Mesothelial cell of epicardium (in vitro differentiated cells): ENCODE results near the gene MAPK4. TPM values are rescaled to one million over a fixed set of nuclear protein-coding genes. Genes with fewer than 3 reads are reported as not detected.

ENCODE experiments used
- DNase-seq, 2 experiments: peaks; one replicate each; pipeline ENCODE4 v3.0.0; 2021; ENCODE audit warnings: low spot score in 2 of 2; ENCODE audit not compliant: unreplicated experiment in 2 of 2
- H3K27ac Mint-ChIP-seq: 2 replicates; pipeline ENCODE4 v1.8.0; 2021; ENCODE audit warnings: mixed read lengths
- H3K27me3 Mint-ChIP-seq: 2 replicates; pipeline ENCODE4 v1.8.0; 2021; ENCODE audit warnings: low read depth, mixed read lengths
- H3K36me3 Mint-ChIP-seq: 2 replicates; pipeline ENCODE4 v1.8.0; 2021; ENCODE audit warnings: mixed read lengths
- H3K4me1 Mint-ChIP-seq: 2 replicates; pipeline ENCODE4 v1.8.0; 2021; ENCODE audit warnings: mixed read lengths
- H3K4me3 Mint-ChIP-seq: 2 replicates; pipeline ENCODE4 v1.8.0; 2021; ENCODE audit warnings: mild to moderate bottlenecking, moderate library complexity, mixed read lengths
- H3K9me3 Mint-ChIP-seq: 2 replicates; pipeline ENCODE4 v1.8.0; 2021; ENCODE audit warnings: mixed read lengths
- CTCF ChIP-seq: fragments of 200-600 bp; sonication (generic); IDR thresholded peaks from one replicate; pipeline ENCODE4 v1.5.0; 2021; ENCODE audit warnings: antibody characterized with exemption; ENCODE audit not compliant: unreplicated experiment
- total RNA-seq: library from RNA; stranded (reverse); gene quantifications from 3 replicates; pipeline ENCODE4 v1.2.1, GENCODE V29; 2021

The MAPK4 gene
- total RNA-seq, 1 donor from 2014 or later, result 6.3 TPM

- no peak for DNase-seq
- Mint-ChIP-seq H3K27me3 (no peaks in the 10 kb centered on the region), H3K27ac (no peak overlapping the region), H3K36me3 (no peaks in the 10 kb centered on the region), H3K4me1 (no peaks in the 10 kb centered on the region), H3K9me3 (peaks cover 9% of the 10 kb centered on the region), H3K4me3 (no peak overlapping the region)
- TF ChIP-seq CTCF, result no peak
These were observed 21.6 kb downstream of the MAPK4 start for GRCh38 chr18:50581517-50581916.

GRCh38 chr18:50582500-50582899 lies 22.6 kb downstream of the MAPK4 start:
- TF ChIP-seq CTCF, result no peak
- no peaks in the 10 kb centered on the region for H3K4me1 Mint-ChIP-seq
- no peak for DNase-seq

DNA sequence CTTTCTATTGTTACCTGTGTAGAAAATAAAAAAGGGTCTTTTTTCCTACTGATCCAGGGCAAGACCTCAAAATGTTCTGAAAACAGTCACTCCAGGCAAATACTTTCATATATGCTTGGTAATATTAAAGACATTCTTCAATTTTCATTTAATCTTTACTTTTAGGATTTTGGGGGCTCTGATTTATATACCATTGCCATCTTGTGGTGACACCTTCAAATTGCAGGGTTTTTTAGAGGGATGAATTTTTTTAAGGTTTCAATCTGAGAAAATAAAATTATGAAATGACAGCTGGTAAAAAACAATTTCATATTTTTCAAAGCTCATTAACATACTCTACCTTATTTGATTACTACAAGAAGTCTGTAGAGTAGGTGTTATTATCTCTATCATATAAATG lies 26.8 kb downstream of the MAPK4 start:
- no peak for DNase-seq
- TF ChIP-seq CTCF, result no peak

More at GRCh38 chr18:50582500-50582899, 22.6 kb downstream of the MAPK4 start:
- H3K27me3 Mint-ChIP-seq, result no peaks in the 10 kb centered on the region
- peaks cover 9% of the 10 kb centered on the region for H3K9me3 Mint-ChIP-seq
- no peaks in the 10 kb centered on the region for H3K36me3 Mint-ChIP-seq
- H3K27ac Mint-ChIP-seq, result no peak overlapping the region
- H3K4me3 Mint-ChIP-seq, result no peak overlapping the region

DNA sequence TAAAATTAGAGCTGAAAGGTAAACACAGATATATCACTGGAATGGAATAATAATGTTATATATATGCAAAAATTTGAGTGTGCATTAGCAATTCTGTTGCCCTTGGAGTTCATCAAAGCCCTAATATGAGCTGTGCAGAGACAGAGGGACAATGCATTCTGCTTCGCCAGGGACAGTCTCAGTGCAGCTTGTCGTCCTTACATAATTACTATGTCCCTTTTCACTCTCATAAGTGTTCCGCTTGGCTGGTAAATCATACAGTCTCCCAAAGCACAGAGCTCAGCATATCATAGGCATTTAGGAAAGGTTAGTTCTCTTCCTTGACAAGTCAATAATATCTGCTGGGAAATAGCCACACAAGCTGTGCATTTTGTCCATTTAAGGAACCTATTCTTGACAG lies 30.7 kb downstream of the MAPK4 start:
- no peak for TF ChIP-seq CTCF
- no peaks in the 10 kb centered on the region for H3K27me3 Mint-ChIP-seq
- H3K36me3 Mint-ChIP-seq, result peaks cover 2% of the 10 kb centered on the region
- no peak overlapping the region for H3K4me3 Mint-ChIP-seq
- H3K9me3 Mint-ChIP-seq, result peaks cover 7% of the 10 kb centered on the region
- no peak for DNase-seq
- H3K27ac Mint-ChIP-seq, result no peak overlapping the region
- H3K4me1 Mint-ChIP-seq, result no peaks in the 10 kb centered on the region

More for the DNA sequence above, 26.8 kb downstream of the MAPK4 start:
- Mint-ChIP-seq H3K4me1 (no peaks in the 10 kb centered on the region), H3K27me3 (no peaks in the 10 kb centered on the region), H3K27ac (no peak overlapping the region), H3K36me3 (peaks cover 2% of the 10 kb centered on the region), H3K4me3 (no peak overlapping the region), H3K9me3 (peaks cover 11% of the 10 kb centered on the region)

DNA sequence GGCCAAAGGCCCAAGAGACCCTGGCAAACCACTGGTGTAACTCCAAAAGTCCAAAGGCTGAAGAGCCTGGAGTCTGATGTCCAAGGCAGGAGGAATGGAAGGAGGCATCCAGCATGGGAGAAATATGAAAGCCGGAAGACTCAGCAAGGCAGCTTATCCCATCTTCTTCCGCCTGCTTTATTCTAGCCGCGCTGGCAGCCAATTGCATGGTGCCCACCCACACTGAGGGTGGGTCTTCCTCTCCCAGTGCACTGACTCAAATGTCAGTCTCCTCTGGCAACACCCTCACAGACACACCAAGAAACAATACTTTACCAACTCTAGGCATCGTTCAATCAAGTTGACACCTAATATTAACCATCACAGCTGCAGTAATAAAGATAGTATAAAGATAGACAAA lies 34.1 kb downstream of the MAPK4 start:
- Mint-ChIP-seq H3K4me1 (no peaks in the 10 kb centered on the region), H3K9me3 (no peaks in the 10 kb centered on the region), H3K36me3 (no peaks in the 10 kb centered on the region), H3K4me3 (no peak overlapping the region), H3K27ac (no peak overlapping the region), H3K27me3 (no peaks in the 10 kb centered on the region)
- no peak for TF ChIP-seq CTCF
- DNase-seq, result no peak

- no peaks in the 10 kb centered on the region for H3K36me3 Mint-ChIP-seq
- no peaks in the 10 kb centered on the region for H3K27me3 Mint-ChIP-seq
- no peak for TF ChIP-seq CTCF
- no peaks in the 10 kb centered on the region for H3K4me1 Mint-ChIP-seq
- H3K9me3 Mint-ChIP-seq, result no peaks in the 10 kb centered on the region
- H3K27ac Mint-ChIP-seq, result no peak overlapping the region
- H3K4me3 Mint-ChIP-seq, result no peak overlapping the region
- no peak for DNase-seq
These were observed 35.1 kb downstream of the MAPK4 start for GRCh38 chr18:50594942-50595341.
